ENCODE results near the gene PIEZO2. TPM values are rescaled to one million over a fixed set of nuclear protein-coding genes. Genes with fewer than 3 reads are reported as not detected.
"Not testable (repeated sequence)": the region's sequence is repeated elsewhere in the genome, so short reads cannot be mapped to it uniquely, and the experiment has no call there.

PIEZO2 gene
- total RNA-seq, 6 donors from 2014 or later, result 6.5 to 37.7 (median 7.8) TPM

DNA sequence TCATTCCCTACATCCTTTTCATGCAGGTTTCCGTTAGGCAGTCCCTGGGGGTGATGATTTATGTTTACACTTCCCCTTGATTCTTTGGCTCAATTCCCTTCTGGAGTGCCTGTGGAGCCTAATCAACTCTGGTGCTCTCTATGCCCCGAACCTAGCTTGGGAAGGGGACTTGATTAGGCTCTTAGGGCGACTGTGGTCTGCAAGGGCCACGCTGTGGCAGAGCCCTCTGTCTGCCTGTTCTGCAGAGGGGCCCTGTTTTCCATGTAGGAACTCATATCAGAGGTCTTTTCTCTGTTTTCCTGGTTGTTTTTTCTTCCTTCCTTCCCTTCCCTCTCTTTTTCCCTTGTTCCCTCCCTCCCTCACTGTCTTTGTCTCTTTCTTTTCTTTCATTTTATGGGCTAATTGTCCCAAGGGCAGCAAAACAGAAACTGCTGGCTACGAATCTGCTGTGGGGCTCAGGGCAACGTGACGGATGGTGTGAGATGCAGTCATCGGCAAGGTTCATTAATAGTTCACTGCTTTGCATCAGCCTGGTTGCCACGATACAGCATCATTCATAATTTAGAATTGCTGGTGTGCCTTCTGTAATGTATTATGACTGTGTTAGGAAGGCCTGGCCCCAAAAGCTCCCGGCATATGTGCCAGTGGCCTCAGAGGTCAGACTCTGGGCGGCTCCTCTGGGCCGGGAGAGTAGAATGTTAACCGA is 489.0 kb downstream of the PIEZO2 start:
- no peak for DNase-seq
- Histone ChIP-seq H3K4me1 (no peaks in the 10 kb centered on the region), H3K27ac (no peak overlapping the region), H3K9me3 (no peaks in the 10 kb centered on the region), H3K4me3 (no peak overlapping the region), H3K27me3 (no peaks in the 10 kb centered on the region), H3K36me3 (no peaks in the 10 kb centered on the region)
- 48 to 62% methylated on average over 12 to 13 of the region's 13 CpGs for WGBS, 2 donors
- ATAC-seq (ENCODE audit: low FRiP score in 2 of 2), result peak in 1 of 2 donors; percentile 93
- TF ChIP-seq, protein P1, sequence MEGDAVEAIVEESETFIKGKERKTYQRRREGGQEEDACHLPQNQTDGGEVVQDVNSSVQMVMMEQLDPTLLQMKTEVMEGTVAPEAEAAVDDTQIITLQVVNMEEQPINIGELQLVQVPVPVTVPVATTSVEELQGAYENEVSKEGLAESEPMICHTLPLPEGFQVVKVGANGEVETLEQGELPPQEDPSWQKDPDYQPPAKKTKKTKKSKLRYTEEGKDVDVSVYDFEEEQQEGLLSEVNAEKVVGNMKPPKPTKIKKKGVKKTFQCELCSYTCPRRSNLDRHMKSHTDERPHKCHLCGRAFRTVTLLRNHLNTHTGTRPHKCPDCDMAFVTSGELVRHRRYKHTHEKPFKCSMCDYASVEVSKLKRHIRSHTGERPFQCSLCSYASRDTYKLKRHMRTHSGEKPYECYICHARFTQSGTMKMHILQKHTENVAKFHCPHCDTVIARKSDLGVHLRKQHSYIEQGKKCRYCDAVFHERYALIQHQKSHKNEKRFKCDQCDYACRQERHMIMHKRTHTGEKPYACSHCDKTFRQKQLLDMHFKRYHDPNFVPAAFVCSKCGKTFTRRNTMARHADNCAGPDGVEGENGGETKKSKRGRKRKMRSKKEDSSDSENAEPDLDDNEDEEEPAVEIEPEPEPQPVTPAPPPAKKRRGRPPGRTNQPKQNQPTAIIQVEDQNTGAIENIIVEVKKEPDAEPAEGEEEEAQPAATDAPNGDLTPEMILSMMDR (IDR thresholded peaks at IDR 0.05), result no peak
- TF ChIP-seq EP300 (IDR thresholded peaks at IDR 0.05), result no peak
- no peak for TF ChIP-seq POLR2A (IDR thresholded peaks at IDR 0.05)
- TF ChIP-seq POLR2AphosphoS5 (IDR thresholded peaks at IDR 0.05), result no peak

DNA sequence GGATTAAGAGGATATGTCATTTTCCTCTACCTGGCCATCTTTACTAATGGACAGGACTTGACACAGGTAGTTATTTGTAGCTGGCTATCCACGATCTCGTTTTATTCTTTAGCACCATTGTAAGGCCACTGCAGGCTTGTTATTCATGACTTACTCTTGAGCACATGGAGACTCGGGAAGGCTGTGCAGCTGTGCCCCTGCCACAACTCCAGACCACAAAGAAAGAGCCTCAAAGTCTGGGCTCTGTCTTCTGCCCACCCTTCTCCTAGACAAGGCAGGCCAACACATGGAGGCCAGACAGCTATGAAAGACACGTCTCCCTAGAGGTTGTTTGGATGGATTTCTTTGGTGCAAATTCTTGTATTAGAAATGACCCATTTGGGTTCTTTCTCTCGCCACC is 489.8 kb downstream of the PIEZO2 start:
- H3K27ac ChIP-seq, result no peak overlapping the region

DNA sequence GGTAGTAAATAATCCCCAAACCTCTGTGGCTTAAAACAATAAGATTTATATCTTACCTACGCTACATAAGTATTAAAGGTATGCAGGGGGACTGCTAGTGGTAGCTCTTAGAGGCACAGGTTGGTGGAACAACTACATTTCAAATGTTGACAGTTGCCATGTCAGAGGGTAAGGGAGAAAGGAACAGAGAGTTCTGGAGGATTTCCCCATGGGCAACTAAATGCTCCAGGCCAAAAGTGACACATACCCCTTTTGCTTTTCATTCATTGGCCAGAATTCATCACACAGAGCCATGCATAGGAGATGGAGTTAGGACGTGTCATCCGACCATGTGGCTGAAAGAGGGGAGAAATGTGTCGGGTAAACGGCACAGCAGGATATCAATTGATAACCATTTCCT is 490.4 kb downstream of the PIEZO2 start:
- DNase-seq (no peak), ATAC-seq (ENCODE audit: low FRiP score in 2 of 2) (no peak)
- H3K4me1 ChIP-seq, result no peaks in the 10 kb centered on the region
- H3K27ac ChIP-seq, result no peak overlapping the region
- no peak overlapping the region for H3K4me3 ChIP-seq
- H3K36me3 ChIP-seq, result no peaks in the 10 kb centered on the region
- WGBS, 2 donors, result 63 to 73% methylated on average over 5 of the region's 5 CpGs
- TF ChIP-seq, protein P1 (IDR thresholded peaks at IDR 0.05), result no peak
- no peak for TF ChIP-seq EP300 (IDR thresholded peaks at IDR 0.05)
- no peaks in the 10 kb centered on the region for H3K9me3 ChIP-seq
- H3K27me3 ChIP-seq, result no peaks in the 10 kb centered on the region

More for the DNA sequence above, 489.8 kb downstream of the PIEZO2 start:
- 58 to 59% methylated on average over 5 of the region's 5 CpGs for WGBS, 2 donors
- Histone ChIP-seq H3K27me3 (no peaks in the 10 kb centered on the region), H3K4me1 (no peaks in the 10 kb centered on the region), H3K36me3 (no peaks in the 10 kb centered on the region), H3K4me3 (no peak overlapping the region), H3K9me3 (no peaks in the 10 kb centered on the region)
- DNase-seq, result no peak
- ATAC-seq (ENCODE audit: low FRiP score in 2 of 2), result no peak
- TF ChIP-seq POLR2AphosphoS5 (IDR thresholded peaks at IDR 0.05), result no peak
- TF ChIP-seq EP300 (IDR thresholded peaks at IDR 0.05), result no peak
- TF ChIP-seq, protein P1 (IDR thresholded peaks at IDR 0.05), result no peak
- TF ChIP-seq POLR2A (IDR thresholded peaks at IDR 0.05), result no peak

DNA sequence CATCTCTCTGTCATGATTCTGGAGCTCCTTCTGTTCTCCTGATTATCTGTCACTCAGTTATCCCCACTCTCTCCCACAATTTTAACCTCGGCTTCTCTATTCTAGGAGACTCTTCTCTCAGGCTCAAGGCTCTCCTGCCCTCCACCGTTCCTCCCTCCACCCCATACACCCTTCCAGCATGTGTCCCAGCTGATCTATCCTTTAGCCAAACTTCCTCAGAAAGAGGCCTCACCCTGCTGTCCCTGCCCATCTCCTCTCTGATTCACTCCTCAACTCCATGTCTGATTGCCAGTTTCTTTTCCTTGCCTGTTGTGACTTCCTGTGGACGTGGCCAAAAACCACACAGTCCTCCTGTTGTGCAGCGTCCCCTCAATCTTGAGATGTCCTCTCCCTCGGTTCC is 505.4 kb downstream of the PIEZO2 start:
- not testable (repeated sequence) for H3K9me3 ChIP-seq, DNase-seq, H3K4me1 ChIP-seq, H3K27ac ChIP-seq, H3K36me3 ChIP-seq, H3K4me3 ChIP-seq, H3K27me3 ChIP-seq
- ATAC-seq (ENCODE audit: low FRiP score in 2 of 2), result peak in 1 of 2 donors; percentile 56
- 48 to 58% methylated on average over 5 of the region's 5 CpGs for WGBS, 2 donors

DNA sequence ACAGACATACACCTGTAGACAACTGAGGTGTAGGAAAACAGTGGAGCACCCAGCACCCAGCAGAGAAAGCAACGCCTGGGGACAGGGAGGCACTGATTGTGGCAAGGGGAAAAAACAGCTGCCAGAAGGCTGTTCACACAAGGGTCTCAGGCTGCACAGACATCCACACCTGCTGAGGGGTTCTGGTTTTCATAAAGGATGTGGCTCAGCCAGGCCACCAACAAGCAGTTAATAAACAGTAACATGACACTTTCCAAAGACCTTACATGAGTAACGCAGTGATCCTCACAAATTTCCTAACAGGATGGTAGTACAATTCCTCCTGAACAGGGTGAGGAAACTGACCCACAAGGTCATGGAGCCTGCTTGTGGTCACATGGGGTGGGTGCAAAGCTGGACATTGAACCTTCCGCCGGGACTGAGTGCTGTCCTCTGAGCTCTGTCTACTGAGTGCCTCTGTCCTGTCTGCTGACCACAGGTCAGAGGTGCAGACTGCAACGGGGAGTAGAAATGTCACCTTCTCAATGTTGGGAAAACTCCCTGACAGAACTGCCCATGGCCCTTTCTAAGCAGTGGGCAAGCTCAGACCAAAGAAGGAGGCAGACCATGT is 506.3 kb downstream of the PIEZO2 start:
- not testable (repeated sequence) for H3K36me3 ChIP-seq; H3K9me3 ChIP-seq; ATAC-seq (ENCODE audit: low FRiP score in 2 of 2); H3K4me1 ChIP-seq; H3K4me3 ChIP-seq; H3K27ac ChIP-seq; H3K27me3 ChIP-seq; DNase-seq
- 40% methylated on average over 1 of the region's 5 CpGs; no CpG with 5 or more reads in 1 of the 2 donors for WGBS, 2 donors

DNA sequence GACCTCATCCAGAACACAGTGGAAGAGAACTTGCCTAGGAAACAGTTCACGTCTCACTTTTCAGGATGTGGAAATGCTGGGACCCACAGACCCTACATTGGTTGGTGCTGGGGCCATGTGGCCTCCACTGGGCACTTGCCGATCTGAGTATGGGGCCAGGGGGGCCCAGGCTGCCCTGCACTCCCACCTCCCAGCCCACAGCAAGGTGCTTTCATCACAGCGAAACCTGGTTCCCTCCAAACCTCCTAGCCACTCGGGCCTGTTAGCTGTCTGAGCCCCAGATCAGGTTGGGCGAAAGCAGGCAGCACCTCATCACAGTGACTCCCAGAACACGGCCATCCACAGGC is 510.9 kb downstream of the PIEZO2 start:
- H3K4me3 ChIP-seq; ATAC-seq (ENCODE audit: low FRiP score in 2 of 2); H3K9me3 ChIP-seq; H3K27me3 ChIP-seq; H3K4me1 ChIP-seq; H3K36me3 ChIP-seq; H3K27ac ChIP-seq: not testable (repeated sequence)
- DNase-seq, result peak in 1 of 2 donors; percentile 56
- 89 to 94% methylated on average over 5 to 6 of the region's 6 CpGs for WGBS, 2 donors

DNA sequence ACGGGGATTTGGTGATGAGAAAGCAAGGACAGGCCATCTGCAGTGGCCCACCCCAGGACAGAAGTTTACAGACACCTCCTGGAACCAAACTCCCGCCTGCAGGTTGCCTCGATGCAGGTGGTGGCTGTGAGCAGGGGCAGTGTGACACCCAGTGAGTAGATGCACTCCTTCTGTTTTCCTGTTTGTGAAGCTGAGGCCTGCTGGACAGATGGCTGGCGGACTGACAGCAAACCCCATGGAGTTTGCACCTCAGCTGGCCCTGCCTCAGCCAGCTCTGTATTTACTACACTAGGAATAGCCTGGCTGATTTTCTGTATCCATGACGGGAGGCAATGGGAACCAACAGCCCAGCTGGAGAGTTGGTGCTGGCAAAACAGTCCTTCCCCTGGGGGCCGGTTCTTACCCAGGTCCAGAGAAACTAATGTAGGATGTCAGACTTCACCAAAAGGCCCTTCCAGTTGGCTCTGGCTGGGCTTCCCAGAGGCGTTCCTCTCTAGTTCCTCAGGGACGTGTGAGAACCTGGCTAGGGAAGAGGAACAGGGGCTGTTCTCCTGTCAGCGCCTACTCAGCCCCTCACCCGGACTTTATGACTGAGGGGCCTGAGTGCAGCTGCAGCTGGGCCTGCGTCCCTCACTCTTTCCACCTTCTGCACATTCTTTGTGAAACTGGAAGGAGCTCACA is 511.4 kb downstream of the PIEZO2 start:
- DNase-seq; H3K9me3 ChIP-seq; H3K27me3 ChIP-seq; H3K4me3 ChIP-seq; H3K4me1 ChIP-seq; H3K27ac ChIP-seq; ATAC-seq (ENCODE audit: low FRiP score in 2 of 2); H3K36me3 ChIP-seq: not testable (repeated sequence)
- 83 to 100% methylated on average over 1 to 6 of the region's 11 CpGs for WGBS, 2 donors

DNA sequence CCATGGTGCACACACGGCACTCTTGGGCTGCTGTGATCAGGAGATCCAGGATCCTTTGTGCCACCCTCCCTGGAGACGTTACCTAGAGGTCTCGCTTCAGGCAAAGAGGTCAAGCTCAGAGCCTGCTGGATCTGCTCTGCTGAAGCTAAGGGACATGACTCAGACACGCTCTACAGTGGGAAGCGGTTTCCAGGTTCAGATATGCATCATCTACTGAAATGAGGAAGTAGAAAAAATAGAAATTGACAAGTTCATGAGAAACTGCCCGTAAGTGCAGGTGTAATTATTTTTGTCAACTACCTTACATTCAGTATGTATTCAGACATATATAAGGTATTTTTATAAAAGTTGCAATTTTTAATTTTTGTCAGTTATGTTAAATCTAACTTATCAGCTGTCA is 520.3 kb downstream of the PIEZO2 start:
- 64 to 67% methylated on average over 6 of the region's 6 CpGs for WGBS, 2 donors
- not testable (repeated sequence) for H3K4me1 ChIP-seq, H3K27ac ChIP-seq, H3K9me3 ChIP-seq, H3K27me3 ChIP-seq, H3K4me3 ChIP-seq, H3K36me3 ChIP-seq
- peak in 1 of 2 donors; percentile 60 for ATAC-seq (ENCODE audit: low FRiP score in 2 of 2)
- peak in 1 of 2 donors; percentile 26 for DNase-seq

DNA sequence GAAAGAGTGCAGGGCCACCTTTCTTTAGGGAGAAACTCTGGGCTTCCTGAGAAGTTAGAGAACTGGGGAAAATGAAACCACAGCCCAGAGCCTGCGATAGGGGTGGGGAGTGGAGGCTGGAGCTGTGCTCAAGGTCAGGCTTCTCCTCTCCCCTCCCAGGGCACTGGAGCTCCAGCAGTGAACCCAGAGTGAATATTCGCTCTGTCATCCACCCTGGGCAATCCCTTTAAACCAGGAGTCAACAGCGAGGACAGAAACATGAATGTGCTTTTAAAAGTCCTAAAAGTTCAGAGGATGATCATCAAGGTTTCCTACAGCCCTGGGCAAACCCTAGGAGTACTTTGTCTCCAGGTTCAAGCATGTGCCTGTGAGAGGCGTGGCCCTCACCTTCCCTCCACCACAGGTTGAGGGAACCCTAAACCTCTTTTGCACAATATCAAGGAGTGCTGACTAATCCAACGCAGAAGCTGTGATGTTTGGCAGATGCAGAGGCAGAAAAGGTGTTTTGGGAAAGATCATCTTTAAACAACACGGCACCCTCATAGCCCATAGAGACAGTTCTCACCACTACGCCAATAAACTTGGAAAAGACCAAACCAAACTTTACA is 522.7 kb downstream of the PIEZO2 start:
- H3K9me3 ChIP-seq; DNase-seq; H3K4me3 ChIP-seq; ATAC-seq (ENCODE audit: low FRiP score in 2 of 2); H3K4me1 ChIP-seq; H3K27ac ChIP-seq; H3K27me3 ChIP-seq; H3K36me3 ChIP-seq: not testable (repeated sequence)
- 85 to 88% methylated on average over 7 of the region's 7 CpGs for WGBS, 2 donors

All from upper lobe of left lung (tissue), 6 donors.